NCI-H1436 treated with DMSO at 0.1 percent for 48 hours (cell line): ENCODE measurements around the gene METTL1.
"Not testable (repeated sequence)": the region's sequence is repeated elsewhere in the genome, so short reads cannot be mapped to it uniquely, and the experiment has no call there.

Experiments
- DNase-seq: peaks from one replicate; lab custom pipeline; 2025; lab: John Stamatoyannopoulos, UW

The METTL1 gene

GRCh38 chr12:57796996-57797395 lies 25.1 kb upstream of the METTL1 start:
- DNase-seq: no peak

- no peak for DNase-seq
These were observed 23.4 kb upstream of the METTL1 start for GRCh38 chr12:57795354-57795753.

- no peak for DNase-seq
These were observed 22.0 kb upstream of the METTL1 start for GRCh38 chr12:57793920-57794319.

- no peak for DNase-seq
These were observed 12.0 kb upstream of the METTL1 start for GRCh38 chr12:57783861-57784260.

- DNase-seq: no peak
These were observed 11.5 kb upstream of the METTL1 start for GRCh38 chr12:57783466-57783801.

- peak; percentile 39 for DNase-seq
These were observed 10.9 kb upstream of the METTL1 start, which contains the start of gene TSFM for GRCh38 chr12:57782608-57783465. TSS of gene TSFM (plus strand) at chr12:57782787. CDS start at chr12:57782802, 15 bp downstream.

GRCh38 chr12:57782243-57782607 lies 10.3 kb upstream of the METTL1 start:
- no peak for DNase-seq

- no peak for DNase-seq
These were observed 9.9 kb upstream of the METTL1 start for GRCh38 chr12:57781801-57782200.

- no peak for DNase-seq
These were observed 9.3 kb upstream of the METTL1 start for GRCh38 chr12:57781244-57781643.

GRCh38 chr12:57780284-57780897 lies 8.5 kb upstream of the METTL1 start:
- DNase-seq: no peak

GRCh38 chr12:57779736-57780135 lies 7.8 kb upstream of the METTL1 start:
- no peak for DNase-seq

- DNase-seq: no peak
These were observed 6.0 kb upstream of the METTL1 start for GRCh38 chr12:57777911-57778310.

GRCh38 chr12:57777367-57777766 lies 5.5 kb upstream of the METTL1 start:
- no peak for DNase-seq

- no peak for DNase-seq
These were observed 4.3 kb upstream of the METTL1 start for GRCh38 chr12:57776247-57776587.

- no peak for DNase-seq
These were observed 3.8 kb upstream of the METTL1 start for GRCh38 chr12:57775563-57776246.

GRCh38 chr12:57775044-57775443 lies 3.1 kb upstream of the METTL1 start:
- DNase-seq: no peak

GRCh38 chr12:57774634-57775033 lies 2.7 kb upstream of the METTL1 start:
- DNase-seq: not testable (repeated sequence)

GRCh38 chr12:57772429-57773322 lies 771 bp upstream of the METTL1 start, which contains the start of gene EEF1AKMT3:
TSS of gene EEF1AKMT3 (plus strand) at chr12:57772614. CDS start at chr12:57772725, 111 bp downstream.
- DNase-seq: no peak

- DNase-seq: peak; percentile 9
These were observed 551 bp downstream of the METTL1 start for GRCh38 chr12:57771236-57771872.

GRCh38 chr12:57770734-57771133 lies 1.2 kb downstream of the METTL1 start:
- DNase-seq: no peak

GRCh38 chr12:57769594-57769993 lies 2.3 kb downstream of the METTL1 start:
- no peak for DNase-seq
